ENCODE measurements around the gene HGFAC. TPM values are rescaled to one million over a fixed set of nuclear protein-coding genes. Genes with fewer than 3 reads are reported as not detected.
A peak's percentile ranks its signal among the peaks of the same experiment; 100 is the strongest.

HGFAC gene
- total RNA-seq, 6 donors from 2014 or later: 0.20 to 1.1 (median 0.49) TPM; not detected in 1

DNA sequence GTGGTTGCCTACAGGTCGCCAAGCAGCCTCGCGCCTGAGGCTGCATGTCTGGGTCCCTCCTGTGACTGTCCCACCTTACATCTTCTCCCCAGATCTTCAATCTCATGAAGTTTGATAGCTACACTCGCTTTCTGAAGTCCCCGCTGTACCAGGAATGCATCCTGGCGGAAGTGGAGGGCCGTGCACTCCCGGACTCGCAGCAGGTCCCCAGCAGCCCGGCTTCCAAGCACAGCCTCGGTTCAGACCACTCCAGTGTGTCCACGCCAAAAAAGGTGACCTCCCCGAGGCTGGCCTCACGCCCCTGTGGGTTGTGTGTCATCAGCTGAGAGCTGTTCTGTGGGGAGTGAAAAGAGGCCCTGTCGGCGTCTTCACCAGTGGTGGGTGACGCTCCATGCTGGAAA, 24.9 kb upstream of the HGFAC start:
- Histone ChIP-seq H3K4me3 (no peak overlapping the region), H3K9me3 (no peaks in the 10 kb centered on the region), H3K27me3 (no peaks in the 10 kb centered on the region), H3K4me1 (no peaks in the 10 kb centered on the region), H3K27ac (no peak overlapping the region), H3K36me3 (peaks cover 6 to 60% (median 39%) of the 10 kb centered on the region in 4 donors)
- TF ChIP-seq EP300 (IDR thresholded peaks at IDR 0.05): no peak
- no peak for TF ChIP-seq POLR2AphosphoS5 (IDR thresholded peaks at IDR 0.05)
- TF ChIP-seq, protein P1, sequence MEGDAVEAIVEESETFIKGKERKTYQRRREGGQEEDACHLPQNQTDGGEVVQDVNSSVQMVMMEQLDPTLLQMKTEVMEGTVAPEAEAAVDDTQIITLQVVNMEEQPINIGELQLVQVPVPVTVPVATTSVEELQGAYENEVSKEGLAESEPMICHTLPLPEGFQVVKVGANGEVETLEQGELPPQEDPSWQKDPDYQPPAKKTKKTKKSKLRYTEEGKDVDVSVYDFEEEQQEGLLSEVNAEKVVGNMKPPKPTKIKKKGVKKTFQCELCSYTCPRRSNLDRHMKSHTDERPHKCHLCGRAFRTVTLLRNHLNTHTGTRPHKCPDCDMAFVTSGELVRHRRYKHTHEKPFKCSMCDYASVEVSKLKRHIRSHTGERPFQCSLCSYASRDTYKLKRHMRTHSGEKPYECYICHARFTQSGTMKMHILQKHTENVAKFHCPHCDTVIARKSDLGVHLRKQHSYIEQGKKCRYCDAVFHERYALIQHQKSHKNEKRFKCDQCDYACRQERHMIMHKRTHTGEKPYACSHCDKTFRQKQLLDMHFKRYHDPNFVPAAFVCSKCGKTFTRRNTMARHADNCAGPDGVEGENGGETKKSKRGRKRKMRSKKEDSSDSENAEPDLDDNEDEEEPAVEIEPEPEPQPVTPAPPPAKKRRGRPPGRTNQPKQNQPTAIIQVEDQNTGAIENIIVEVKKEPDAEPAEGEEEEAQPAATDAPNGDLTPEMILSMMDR (IDR thresholded peaks at IDR 0.05): no peak
- no peak for TF ChIP-seq POLR2A (IDR thresholded peaks at IDR 0.05)
- DNase-seq (peak; percentile 18 to 48), ATAC-seq (ENCODE audit: low FRiP score in 2 of 2) (no peak)
- 92 to 94% methylated on average over 17 of the region's 17 CpGs for WGBS, 2 donors

DNA sequence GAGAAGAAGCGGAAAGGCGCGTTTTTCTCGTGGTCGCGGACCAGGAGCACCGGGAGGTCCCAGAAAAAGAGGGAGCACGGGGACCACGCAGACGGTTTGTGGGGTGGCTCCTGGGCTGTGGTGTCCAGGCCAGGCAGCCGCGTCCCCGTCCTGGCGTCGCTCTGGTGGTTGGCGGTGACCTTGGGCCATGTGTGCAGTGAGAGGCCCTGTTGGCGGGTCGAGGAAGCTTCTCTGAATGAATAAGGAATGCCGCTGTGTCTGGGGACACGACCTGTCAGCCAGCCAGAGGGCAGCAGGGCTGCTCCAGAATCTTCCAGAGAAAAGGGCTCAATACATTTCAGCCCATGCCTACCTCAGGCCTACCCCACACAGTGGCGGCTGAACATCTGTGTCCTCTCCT, 24.3 kb upstream of the HGFAC start:
- Histone ChIP-seq H3K4me3 (no peak overlapping the region), H3K27ac (no peak overlapping the region), H3K9me3 (no peaks in the 10 kb centered on the region), H3K4me1 (no peaks in the 10 kb centered on the region), H3K27me3 (no peaks in the 10 kb centered on the region), H3K36me3 (peaks cover 6 to 66% (median 43%) of the 10 kb centered on the region in 4 donors)
- no peak for TF ChIP-seq EP300 (IDR thresholded peaks at IDR 0.05)
- ATAC-seq (ENCODE audit: low FRiP score in 2 of 2) (no peak), DNase-seq (peak in 1 of 2 donors; percentile 64)
- 93 to 97% methylated on average over 21 of the region's 21 CpGs for WGBS, 2 donors

DNA sequence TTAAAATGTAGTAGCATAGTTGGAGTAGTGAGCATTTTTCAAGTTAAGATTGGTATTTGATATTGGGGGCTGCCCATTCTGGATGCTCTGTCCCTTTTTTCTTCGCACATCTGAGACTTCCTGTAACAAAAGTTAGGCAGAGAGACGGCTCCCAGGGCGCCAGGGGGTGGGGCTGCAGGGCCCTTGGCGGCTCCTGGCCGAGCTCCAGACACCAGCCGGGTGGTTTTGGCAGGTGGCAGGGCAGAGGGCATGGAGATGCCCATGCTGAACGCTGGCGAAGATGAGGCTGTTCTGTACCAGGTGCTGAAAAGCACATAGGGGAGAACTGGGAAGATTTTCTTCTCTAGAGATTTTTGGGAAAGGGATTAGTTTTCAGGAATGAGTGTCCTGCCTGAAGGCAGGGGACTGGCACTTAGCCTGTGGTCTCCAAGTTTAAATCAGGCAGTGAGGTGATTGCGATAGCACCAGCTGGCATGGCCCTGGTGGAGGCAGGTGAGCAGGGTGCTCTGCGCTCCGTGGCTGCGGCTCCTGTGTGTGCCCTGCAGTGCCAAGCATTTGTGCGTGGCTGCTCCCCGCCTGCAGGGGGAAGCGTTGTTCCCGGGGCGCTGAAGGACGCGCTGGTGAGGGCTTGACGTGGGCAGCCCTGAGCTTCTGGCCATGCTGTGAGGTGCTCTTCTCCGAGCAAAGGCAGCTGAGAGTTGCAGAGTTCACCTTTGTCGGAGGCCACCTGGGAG, 23.6 kb upstream of the HGFAC start:
- H3K36me3 ChIP-seq: peaks cover 6 to 73% (median 51%) of the 10 kb centered on the region in 4 donors
- peak in 1 of 2 donors; percentile 69 for DNase-seq
- no peaks in the 10 kb centered on the region for H3K4me1 ChIP-seq

DNA sequence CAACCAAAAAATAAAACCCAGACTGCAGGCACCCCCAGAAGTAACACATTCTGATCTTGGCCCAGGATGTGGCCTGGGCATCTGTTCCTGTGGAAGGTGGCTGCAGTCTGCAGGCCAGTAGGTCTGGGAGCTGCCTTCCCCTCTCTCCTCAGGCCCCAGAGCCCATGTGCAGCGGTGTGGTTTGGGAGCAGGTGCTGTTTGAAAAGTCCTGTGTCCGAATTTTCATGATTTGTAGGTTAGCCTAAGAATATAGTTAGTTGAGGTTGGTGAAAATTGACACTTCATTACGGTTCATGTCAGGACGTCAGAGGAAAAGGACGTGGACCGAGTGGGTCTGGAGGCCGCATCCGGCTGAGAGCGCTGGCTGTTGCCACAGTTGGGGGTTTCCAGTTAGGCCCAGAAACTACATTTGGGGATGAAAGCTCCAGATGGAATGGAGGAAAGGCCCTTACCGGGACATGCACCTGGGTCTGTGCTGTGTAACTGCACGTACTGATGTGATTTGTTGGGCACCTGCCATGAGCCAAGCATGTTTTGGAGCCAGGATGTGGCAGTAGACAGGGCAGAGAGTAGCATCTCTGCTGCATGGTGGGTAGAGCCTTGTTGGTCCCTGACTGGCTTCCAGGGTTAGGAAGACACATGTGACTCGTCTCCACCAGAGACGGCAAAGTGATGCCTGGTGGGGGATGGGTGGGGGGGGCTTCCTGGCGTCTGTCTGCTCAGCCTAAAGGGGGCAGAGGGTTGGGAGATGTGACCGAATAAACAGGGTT, 21.7 kb upstream of the HGFAC start:
- 81 to 97% methylated on average over 13 to 15 of the region's 15 CpGs for WGBS, 2 donors
- no peak for ATAC-seq (ENCODE audit: low FRiP score in 2 of 2)
- H3K9me3 ChIP-seq: no peaks in the 10 kb centered on the region
- DNase-seq: no peak
- no peak overlapping the region for H3K4me3 ChIP-seq
- H3K27me3 ChIP-seq: no peaks in the 10 kb centered on the region
- TF ChIP-seq POLR2AphosphoS5 (IDR thresholded peaks at IDR 0.05) (no peak), EP300 (IDR thresholded peaks at IDR 0.05) (no peak), POLR2A (IDR thresholded peaks at IDR 0.05) (no peak)
- TF ChIP-seq, protein P1 (IDR thresholded peaks at IDR 0.05): no peak
- no peaks in the 10 kb centered on the region for H3K4me1 ChIP-seq
- H3K27ac ChIP-seq: no peak overlapping the region
- peaks cover 6 to 92% (median 62%) of the 10 kb centered on the region in 4 donors for H3K36me3 ChIP-seq

More for the DNA sequence above, 23.6 kb upstream of the HGFAC start:
- Histone ChIP-seq H3K27me3 (no peaks in the 10 kb centered on the region), H3K4me3 (no peak overlapping the region), H3K9me3 (no peaks in the 10 kb centered on the region), H3K27ac (no peak overlapping the region)
- TF ChIP-seq, protein P1 (IDR thresholded peaks at IDR 0.05): no peak
- TF ChIP-seq POLR2AphosphoS5 (IDR thresholded peaks at IDR 0.05): no peak
- TF ChIP-seq POLR2A (IDR thresholded peaks at IDR 0.05): no peak
- no peak for TF ChIP-seq EP300 (IDR thresholded peaks at IDR 0.05)
- WGBS, 2 donors: 84 to 85% methylated on average over 8 to 22 of the region's 22 CpGs
- ATAC-seq (ENCODE audit: low FRiP score in 2 of 2): no peak

DNA sequence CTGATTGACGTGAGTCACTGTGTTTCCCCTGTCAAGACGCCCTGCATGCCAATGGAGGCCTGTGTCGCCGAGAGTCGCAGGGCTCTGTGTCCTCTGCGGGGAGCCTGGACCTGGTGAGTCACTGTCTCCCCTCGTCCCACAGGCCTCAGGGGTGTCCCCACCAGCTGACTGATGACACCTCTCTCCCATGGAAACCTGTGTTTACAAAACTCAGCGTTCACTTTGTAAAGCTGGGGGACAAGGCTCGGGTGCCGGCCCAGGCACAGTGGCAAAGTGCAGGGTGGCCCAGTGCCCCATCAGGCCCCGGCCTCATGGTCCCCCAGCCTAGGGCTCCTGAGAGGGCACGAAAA, 21.2 kb upstream of the HGFAC start:
- H3K27ac ChIP-seq: no peak overlapping the region
- ATAC-seq (ENCODE audit: low FRiP score in 2 of 2) (no peak), DNase-seq (peak in 1 of 2 donors; percentile 60)
- no peak overlapping the region for H3K4me3 ChIP-seq
- WGBS, 2 donors: 80 to 88% methylated on average over 6 to 12 of the region's 12 CpGs
- peaks cover 6 to 91% (median 62%) of the 10 kb centered on the region in 4 donors for H3K36me3 ChIP-seq
- TF ChIP-seq, protein P1 (IDR thresholded peaks at IDR 0.05): no peak
- TF ChIP-seq POLR2AphosphoS5 (IDR thresholded peaks at IDR 0.05) (no peak), EP300 (IDR thresholded peaks at IDR 0.05) (no peak), POLR2A (IDR thresholded peaks at IDR 0.05) (no peak)
- H3K27me3 ChIP-seq: no peaks in the 10 kb centered on the region
- no peaks in the 10 kb centered on the region for H3K4me1 ChIP-seq
- H3K9me3 ChIP-seq: no peaks in the 10 kb centered on the region

All from upper lobe of left lung (tissue), 6 donors.